Measurements from ENCODE around the gene STPG3. TPM values are rescaled to one million over a fixed set of nuclear protein-coding genes. Genes with fewer than 3 reads are reported as not detected.
A peak's percentile ranks its signal among the peaks of the same experiment; 100 is the strongest.

Gene STPG3
- total RNA-seq, 1 donor from 2014 or later: not detected

- Histone ChIP-seq H3K4me1 (peaks cover 9% of the 10 kb centered on the region), H3K27ac (no peak overlapping the region), H3K36me3 (no peaks in the 10 kb centered on the region), H3K27me3 (peaks cover 55% of the 10 kb centered on the region), H3K4me3 (no peak overlapping the region), H3K9me3 (no peaks in the 10 kb centered on the region)
- no peak for TF ChIP-seq CTCF (IDR thresholded peaks at IDR 0.05)
- DNase-seq (no peak), ATAC-seq (no peak)
- intact Hi-C loops (cut with DNase I): no loop called here
Measured at GRCh38 chr9:137233143-137233980, 17.7 kb upstream of the STPG3 start.

GRCh38 chr9:137234055-137234697, 16.9 kb upstream of the STPG3 start:
- peaks cover 15% of the 10 kb centered on the region for H3K4me1 ChIP-seq
- intact Hi-C loops (cut with DNase I): no loop called here
- H3K36me3 ChIP-seq: no peaks in the 10 kb centered on the region
- DNase-seq (no peak), ATAC-seq (no peak)
- H3K9me3 ChIP-seq: no peaks in the 10 kb centered on the region
- H3K27ac ChIP-seq: no peak overlapping the region
- peaks cover 47% of the 10 kb centered on the region for H3K27me3 ChIP-seq
- no peak for TF ChIP-seq CTCF (IDR thresholded peaks at IDR 0.05)
- H3K4me3 ChIP-seq: no peak overlapping the region

- DNase-seq (no peak), ATAC-seq (no peak)
- intact Hi-C loops (cut with DNase I): no loop called here
- peaks cover 22% of the 10 kb centered on the region for H3K4me1 ChIP-seq
- H3K4me3 ChIP-seq: no peak overlapping the region
- TF ChIP-seq CTCF (IDR thresholded peaks at IDR 0.05): no peak
- H3K27ac ChIP-seq: no peak overlapping the region
- peaks cover 40% of the 10 kb centered on the region for H3K27me3 ChIP-seq
- no peaks in the 10 kb centered on the region for H3K36me3 ChIP-seq
- H3K9me3 ChIP-seq: no peaks in the 10 kb centered on the region
Measured at GRCh38 chr9:137234758-137235423, 16.2 kb upstream of the STPG3 start.

GRCh38 chr9:137235424-137236237, 15.5 kb upstream of the STPG3 start:
- DNase-seq: no peak
- peaks cover 24% of the 10 kb centered on the region for H3K4me1 ChIP-seq
- H3K27ac ChIP-seq: no peak overlapping the region
- H3K4me3 ChIP-seq: no peak overlapping the region
- no peaks in the 10 kb centered on the region for H3K9me3 ChIP-seq
- H3K36me3 ChIP-seq: no peaks in the 10 kb centered on the region
- peaks cover 34% of the 10 kb centered on the region for H3K27me3 ChIP-seq
- intact Hi-C loops (cut with DNase I): no loop called here
- no peak for TF ChIP-seq CTCF (IDR thresholded peaks at IDR 0.05)
- no peak for ATAC-seq

GRCh38 chr9:137236238-137236935, 14.7 kb upstream of the STPG3 start:
- H3K4me3 ChIP-seq: no peak overlapping the region
- peaks cover 27% of the 10 kb centered on the region for H3K27me3 ChIP-seq
- intact Hi-C loops (cut with DNase I): no loop called here
- H3K9me3 ChIP-seq: no peaks in the 10 kb centered on the region
- H3K27ac ChIP-seq: no peak overlapping the region
- peak; percentile 96 for TF ChIP-seq CTCF (IDR thresholded peaks at IDR 0.05)
- H3K36me3 ChIP-seq: no peaks in the 10 kb centered on the region
- DNase-seq (peak; percentile 94), ATAC-seq (peak; percentile 65)
- H3K4me1 ChIP-seq: peaks cover 24% of the 10 kb centered on the region

Data from upper lobe of right lung (tissue), 1 donor.